ENCODE data around the gene MYEOV.

The MYEOV gene

DNA sequence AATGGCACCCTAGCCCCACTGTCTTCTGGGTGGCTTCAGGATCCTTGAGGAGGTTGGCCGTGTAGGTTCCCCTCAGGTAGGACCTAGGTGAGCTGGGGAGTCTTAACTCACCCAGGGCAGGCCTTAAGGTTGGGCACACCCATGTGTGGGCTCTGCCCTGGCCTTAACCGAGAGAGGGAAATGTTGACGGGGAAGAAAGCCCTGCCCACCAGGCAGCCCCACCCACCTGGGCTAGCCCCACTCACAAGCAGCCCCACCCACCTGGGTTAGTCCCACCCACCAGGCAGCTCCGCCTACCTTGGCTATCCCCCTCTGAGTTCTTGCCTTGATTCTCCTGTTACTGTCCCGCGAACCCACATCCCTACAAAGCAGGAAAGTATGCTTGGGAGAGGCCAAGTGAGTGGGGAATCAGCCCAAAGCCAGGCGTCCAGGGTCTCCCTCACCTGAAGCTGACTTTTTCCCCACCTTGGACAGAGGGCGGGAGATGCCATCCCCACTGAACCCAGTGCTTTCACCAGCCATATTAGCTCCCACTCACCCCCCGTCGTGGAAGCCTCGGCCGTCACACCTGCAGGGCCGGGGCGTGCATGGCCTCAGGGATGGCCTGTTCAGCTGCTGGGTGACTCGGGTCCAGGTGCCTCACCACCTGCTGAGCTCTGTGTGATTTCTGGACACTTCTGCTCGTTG is at the start of gene MYEOV:
TSS of gene MYEOV (plus strand) at position 337 of the 687 bp plus-strand sequence. CDS start 1,200 bp downstream, outside the sequence.
- Histone ChIP-seq H3K4me1 (ENCODE audit: insufficient read depth, low read length) (peaks cover 6% of the 10 kb centered on the region; the same call in 1 of the 2 replicates), H3K9me3 (ENCODE audit: insufficient read depth, low read depth, low read length) (no peaks in the 10 kb centered on the region), H3K27me3 (ENCODE audit: insufficient read depth, low read length) (no peaks in the 10 kb centered on the region), H3K9ac (ENCODE audit: low read depth, low read length) (no peak within 1 kb of the TSS), H3K27ac (ENCODE audit: low read length) (no peak within 1 kb of the TSS), H3K36me3 (ENCODE audit: insufficient read depth, low read depth, low read length) (no peaks in the 10 kb centered on the region), H3K4me3 (ENCODE audit: low read length) (no peak within 1 kb of the TSS)

DNA sequence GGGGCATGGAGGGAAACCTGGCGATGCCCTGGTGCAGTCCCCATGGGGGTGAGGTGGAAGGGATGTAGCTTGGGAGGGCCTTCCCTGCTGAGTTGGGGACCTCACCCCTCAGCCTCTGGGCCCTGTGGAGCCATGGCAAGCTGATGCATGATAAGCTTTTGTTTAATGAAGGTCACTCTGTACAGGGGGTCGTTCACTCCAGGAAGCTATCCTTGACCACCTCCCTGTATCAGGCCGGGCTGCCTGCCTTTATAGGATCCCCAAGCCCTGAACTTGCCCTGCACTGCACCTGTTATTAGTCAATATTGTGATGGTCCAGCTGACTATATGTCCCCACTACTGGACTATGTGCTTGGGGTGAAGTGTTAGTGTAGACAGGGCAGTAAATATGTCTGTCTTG is 49.7 kb upstream of the MYEOV start:
- Histone ChIP-seq H3K36me3 (ENCODE audit: insufficient read depth, low read depth, low read length) (no peaks in the 10 kb centered on the region), H3K4me1 (ENCODE audit: insufficient read depth, low read length) (peaks cover 3% of the 10 kb centered on the region), H3K27me3 (ENCODE audit: insufficient read depth, low read length) (peaks cover 9% of the 10 kb centered on the region), H3K9me3 (ENCODE audit: insufficient read depth, low read depth, low read length) (no peaks in the 10 kb centered on the region), H3K27ac (ENCODE audit: low read length) (no peak overlapping the region), H3K4me3 (ENCODE audit: low read length) (no peak overlapping the region), H3K9ac (ENCODE audit: low read depth, low read length) (no peak overlapping the region)

DNA sequence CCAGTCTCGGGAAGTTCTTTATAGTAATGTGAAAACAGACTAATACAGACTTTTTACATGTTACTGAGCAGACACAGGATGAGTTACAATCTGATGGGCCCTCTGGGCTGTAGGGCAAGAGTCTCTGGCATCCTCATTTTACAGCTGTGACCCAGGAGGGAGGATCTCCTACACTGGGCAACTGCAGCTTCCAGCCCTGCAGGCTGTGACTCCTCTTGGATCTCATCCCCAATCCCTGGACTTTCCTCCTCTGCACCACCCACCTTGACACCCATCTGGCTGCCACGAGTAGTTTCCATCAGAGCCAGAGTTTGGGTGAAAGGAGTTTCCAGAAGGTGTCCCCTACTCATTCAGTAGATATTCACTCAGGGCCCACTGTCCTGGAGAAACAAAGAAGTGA is 48.9 kb upstream of the MYEOV start:
- Histone ChIP-seq H3K9ac (ENCODE audit: low read depth, low read length) (no peak overlapping the region), H3K9me3 (ENCODE audit: insufficient read depth, low read depth, low read length) (no peaks in the 10 kb centered on the region), H3K27me3 (ENCODE audit: insufficient read depth, low read length) (peaks cover 17% of the 10 kb centered on the region), H3K4me3 (ENCODE audit: low read length) (no peak overlapping the region), H3K27ac (ENCODE audit: low read length) (no peak overlapping the region), H3K36me3 (ENCODE audit: insufficient read depth, low read depth, low read length) (no peaks in the 10 kb centered on the region), H3K4me1 (ENCODE audit: insufficient read depth, low read length) (peaks cover 10% of the 10 kb centered on the region)

DNA sequence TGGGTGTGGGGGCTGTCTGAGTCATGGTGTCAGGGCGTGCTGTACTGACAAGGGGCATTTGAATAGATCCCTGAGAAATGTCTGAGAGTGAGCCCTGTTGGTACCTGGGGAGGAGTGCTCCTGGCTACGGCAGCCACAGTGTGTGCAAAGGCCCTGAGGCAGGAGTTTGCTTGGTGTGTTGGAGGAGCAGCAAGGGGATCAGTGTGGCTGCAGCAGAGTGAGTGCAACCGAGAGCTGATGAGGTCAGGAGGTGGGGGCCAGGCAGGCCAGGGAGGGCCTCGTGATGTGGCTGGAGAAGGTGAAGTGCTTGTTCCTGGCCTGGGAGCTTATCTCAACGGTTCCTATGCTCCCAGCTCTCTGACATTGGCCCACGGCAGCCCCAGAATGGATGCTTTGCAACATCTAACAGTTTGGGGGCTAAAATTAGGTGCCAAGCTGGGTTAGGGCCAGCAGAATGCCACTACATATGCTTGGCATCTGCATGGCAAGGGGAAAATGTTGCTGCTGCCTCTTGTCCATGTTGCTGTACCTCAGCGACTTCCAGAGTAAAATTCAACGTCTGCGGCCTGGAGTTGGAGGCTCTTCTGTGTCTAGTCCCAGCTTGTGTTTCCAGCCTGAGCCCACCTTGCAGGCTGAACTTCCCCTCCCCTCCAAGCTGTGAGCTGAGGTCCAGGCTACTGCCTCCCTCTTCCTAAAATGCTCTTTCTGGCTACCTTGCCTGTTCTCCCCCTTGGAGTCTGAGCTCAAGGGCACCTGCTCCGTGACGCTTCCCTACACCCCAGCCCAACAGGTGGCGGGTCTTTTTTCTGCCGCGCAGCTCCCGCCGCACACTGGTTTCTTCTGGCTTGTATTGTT is 48.2 kb upstream of the MYEOV start:
- no peak overlapping the region for H3K27ac ChIP-seq (ENCODE audit: low read length)
- peaks cover 15% of the 10 kb centered on the region for H3K4me1 ChIP-seq (ENCODE audit: insufficient read depth, low read length)
- H3K36me3 ChIP-seq (ENCODE audit: insufficient read depth, low read depth, low read length) = no peaks in the 10 kb centered on the region
- H3K9me3 ChIP-seq (ENCODE audit: insufficient read depth, low read depth, low read length) = no peaks in the 10 kb centered on the region
- no peak overlapping the region for H3K4me3 ChIP-seq (ENCODE audit: low read length)
- H3K27me3 ChIP-seq (ENCODE audit: insufficient read depth, low read length) = peaks cover 23% of the 10 kb centered on the region
- no peak overlapping the region for H3K9ac ChIP-seq (ENCODE audit: low read depth, low read length)

DNA sequence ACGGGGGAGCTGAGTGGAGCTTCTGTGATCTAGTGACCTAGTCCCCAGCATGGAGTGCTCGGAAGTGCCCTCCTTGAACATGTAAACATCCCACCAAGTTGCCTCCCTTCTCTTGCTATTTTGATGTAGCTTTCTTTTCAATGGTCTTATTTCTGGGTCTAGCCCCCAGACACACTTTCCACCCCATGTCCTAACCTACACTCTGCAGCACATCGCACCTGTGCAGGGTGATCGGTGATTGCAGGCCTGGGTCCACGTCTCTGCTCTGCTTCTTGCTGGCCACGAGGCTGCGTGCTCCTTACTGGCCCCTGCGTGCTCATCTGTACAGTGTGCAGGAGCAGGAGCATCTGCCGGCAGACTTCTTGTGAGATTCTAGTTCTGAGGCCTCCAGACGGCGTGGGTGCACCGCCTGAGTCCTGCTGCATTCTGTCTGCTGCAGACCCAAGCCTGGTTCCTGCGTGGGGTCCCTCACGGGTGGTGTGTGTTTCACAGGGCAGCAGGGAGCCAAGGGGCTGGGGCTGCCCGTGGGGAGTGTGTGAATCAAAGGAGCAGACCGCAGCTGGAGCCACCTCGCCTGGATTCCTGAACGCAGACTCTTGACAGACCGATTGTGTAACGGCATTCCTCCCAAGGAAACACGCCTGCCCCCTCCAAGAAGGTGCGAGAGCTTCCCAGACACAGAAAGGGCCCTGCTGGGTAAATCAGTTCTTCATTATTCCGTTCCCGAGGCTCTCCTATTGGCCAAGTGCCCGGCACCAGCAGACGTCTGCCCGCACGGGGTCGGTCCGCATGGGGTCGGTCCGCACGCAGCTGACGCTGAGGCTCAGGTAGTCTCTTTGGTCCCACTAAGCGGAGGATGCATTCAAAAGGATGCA is 44.4 kb upstream of the MYEOV start:
- peak overlapping the region; percentile 16; the same call in 1 of the 2 replicates for H3K4me3 ChIP-seq (ENCODE audit: low read length)
- H3K27ac ChIP-seq (ENCODE audit: low read length) = no peak overlapping the region
- peaks cover 5% of the 10 kb centered on the region; the same call in 1 of the 2 replicates for H3K9me3 ChIP-seq (ENCODE audit: insufficient read depth, low read depth, low read length)
- H3K36me3 ChIP-seq (ENCODE audit: insufficient read depth, low read depth, low read length) = no peaks in the 10 kb centered on the region
- H3K4me1 ChIP-seq (ENCODE audit: insufficient read depth, low read length) = peaks cover 15% of the 10 kb centered on the region
- H3K9ac ChIP-seq (ENCODE audit: low read depth, low read length) = no peak overlapping the region
- H3K27me3 ChIP-seq (ENCODE audit: insufficient read depth, low read length) = peaks cover 33% of the 10 kb centered on the region

DNA sequence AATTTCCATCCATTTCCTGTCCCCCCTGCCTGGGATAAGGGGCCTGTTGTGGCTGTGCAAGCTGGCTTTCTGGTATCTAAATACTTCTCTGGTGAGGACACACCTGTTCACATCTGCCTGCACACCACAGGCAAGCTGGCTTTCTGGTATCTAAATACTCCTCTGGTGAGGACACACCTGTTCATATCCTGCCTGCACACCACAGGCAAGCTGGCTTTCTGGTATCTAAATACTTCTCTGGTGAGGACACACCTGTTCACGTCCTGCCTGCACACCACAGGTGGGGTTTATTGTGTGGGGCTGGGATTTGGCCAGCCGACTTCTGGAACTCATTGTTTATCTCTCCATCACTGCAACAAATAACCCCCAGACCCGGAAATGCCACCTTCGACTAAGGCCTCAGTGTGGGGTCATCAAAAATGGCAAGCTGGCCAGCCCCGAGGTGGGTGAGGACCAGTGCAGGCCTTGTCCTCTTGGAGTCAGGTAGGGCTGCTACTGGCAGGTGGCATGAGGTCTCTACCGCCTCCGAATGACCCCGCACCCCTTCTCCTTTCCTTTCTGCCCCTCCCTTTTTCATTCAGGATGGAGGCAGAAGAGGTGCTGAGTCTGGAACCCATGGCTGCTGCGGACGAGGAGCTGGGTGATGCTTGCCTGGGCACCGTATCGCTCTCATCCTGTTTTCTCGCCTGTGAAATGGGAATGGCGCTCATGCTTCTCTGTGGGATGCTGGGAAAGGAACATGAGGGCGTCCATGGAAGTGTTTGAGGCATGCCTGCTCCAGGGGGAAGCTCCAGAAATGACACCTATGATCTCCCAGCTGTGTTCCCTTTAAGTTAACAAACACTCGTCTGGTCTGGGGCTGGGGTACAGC is 43.5 kb upstream of the MYEOV start:
- Histone ChIP-seq H3K9ac (ENCODE audit: low read depth, low read length) (no peak overlapping the region), H3K4me3 (ENCODE audit: low read length) (peak overlapping the region; percentile 16; the same call in 1 of the 2 replicates)

DNA sequence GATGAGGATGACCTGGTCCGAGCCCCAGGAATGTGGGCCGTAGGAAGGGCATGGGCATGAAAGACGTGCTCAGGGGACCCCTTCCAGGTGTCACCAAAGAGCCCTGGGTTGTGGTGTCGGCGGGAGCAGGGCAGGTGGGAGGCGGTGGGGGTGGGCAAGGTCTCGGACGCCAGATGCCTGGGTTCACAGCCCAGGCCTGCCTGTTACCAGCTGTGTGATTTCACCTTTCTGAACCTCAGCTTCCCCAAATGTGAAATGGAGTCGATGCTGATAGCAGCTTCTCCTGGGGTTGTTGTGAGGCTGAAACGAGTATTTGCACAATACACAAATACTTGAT is 42.9 kb upstream of the MYEOV start:
- no peak overlapping the region for H3K27ac ChIP-seq (ENCODE audit: low read length)
- peaks cover 33% of the 10 kb centered on the region for H3K27me3 ChIP-seq (ENCODE audit: insufficient read depth, low read length)
- no peak overlapping the region for H3K4me3 ChIP-seq (ENCODE audit: low read length)
- peaks cover 5% of the 10 kb centered on the region; the same call in 1 of the 2 replicates for H3K9me3 ChIP-seq (ENCODE audit: insufficient read depth, low read depth, low read length)
- no peak overlapping the region for H3K9ac ChIP-seq (ENCODE audit: low read depth, low read length)
- H3K36me3 ChIP-seq (ENCODE audit: insufficient read depth, low read depth, low read length) = no peaks in the 10 kb centered on the region
- H3K4me1 ChIP-seq (ENCODE audit: insufficient read depth, low read length) = peaks cover 15% of the 10 kb centered on the region

More for the DNA sequence above, 43.5 kb upstream of the MYEOV start:
- Histone ChIP-seq H3K27ac (ENCODE audit: low read length) (no peak overlapping the region), H3K9me3 (ENCODE audit: insufficient read depth, low read depth, low read length) (peaks cover 5% of the 10 kb centered on the region; the same call in 1 of the 2 replicates), H3K4me1 (ENCODE audit: insufficient read depth, low read length) (peaks cover 15% of the 10 kb centered on the region), H3K27me3 (ENCODE audit: insufficient read depth, low read length) (peaks cover 33% of the 10 kb centered on the region), H3K36me3 (ENCODE audit: insufficient read depth, low read depth, low read length) (no peaks in the 10 kb centered on the region)

DNA sequence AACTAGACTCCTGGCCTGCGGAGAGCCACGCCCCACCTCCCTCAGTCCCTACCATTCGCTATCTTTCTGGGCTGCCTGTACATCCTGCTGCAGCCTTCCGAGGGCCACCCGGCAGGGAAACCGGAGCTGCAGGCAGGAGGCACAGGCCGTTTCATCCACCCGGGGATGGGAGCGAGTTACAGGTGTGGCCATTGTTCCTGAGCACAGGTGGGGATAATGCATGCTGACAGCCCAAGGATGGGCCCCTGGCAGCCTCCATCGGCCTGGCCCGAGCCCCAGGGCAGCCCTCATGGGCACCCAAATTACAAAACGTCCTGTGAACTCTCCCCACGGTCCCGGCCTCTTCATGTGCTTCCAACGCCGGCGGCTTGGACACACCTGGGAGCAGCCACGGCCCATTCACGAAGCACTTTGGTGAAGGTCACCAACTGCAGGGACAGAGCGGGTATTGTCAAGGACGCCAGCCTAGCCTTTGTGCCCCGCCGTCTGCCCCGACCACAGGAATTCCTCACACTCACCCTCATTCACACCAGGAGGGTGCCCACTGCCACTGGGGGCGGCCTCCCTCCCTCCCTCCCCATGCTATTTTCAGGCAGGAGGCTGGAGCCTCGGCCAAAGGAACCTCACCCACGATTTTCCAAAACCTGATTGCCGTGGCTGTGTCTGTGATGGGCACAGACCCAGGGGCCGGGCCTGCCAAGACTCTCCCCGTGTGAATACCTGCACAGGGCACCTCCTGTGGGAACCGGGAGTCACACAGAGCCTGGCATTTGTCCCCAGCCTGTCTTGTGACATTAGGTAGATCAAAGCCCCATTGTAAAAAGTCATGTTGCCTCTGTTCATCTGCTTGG is 42.1 kb upstream of the MYEOV start:
- no peak overlapping the region for H3K9ac ChIP-seq (ENCODE audit: low read depth, low read length)
- no peak overlapping the region for H3K27ac ChIP-seq (ENCODE audit: low read length)
- H3K27me3 ChIP-seq (ENCODE audit: insufficient read depth, low read length) = peaks cover 33% of the 10 kb centered on the region
- no peak overlapping the region for H3K4me3 ChIP-seq (ENCODE audit: low read length)
- no peaks in the 10 kb centered on the region for H3K36me3 ChIP-seq (ENCODE audit: insufficient read depth, low read depth, low read length)
- H3K9me3 ChIP-seq (ENCODE audit: insufficient read depth, low read depth, low read length) = peaks cover 5% of the 10 kb centered on the region; the same call in 1 of the 2 replicates
- peaks cover 15% of the 10 kb centered on the region for H3K4me1 ChIP-seq (ENCODE audit: insufficient read depth, low read length)

DNA sequence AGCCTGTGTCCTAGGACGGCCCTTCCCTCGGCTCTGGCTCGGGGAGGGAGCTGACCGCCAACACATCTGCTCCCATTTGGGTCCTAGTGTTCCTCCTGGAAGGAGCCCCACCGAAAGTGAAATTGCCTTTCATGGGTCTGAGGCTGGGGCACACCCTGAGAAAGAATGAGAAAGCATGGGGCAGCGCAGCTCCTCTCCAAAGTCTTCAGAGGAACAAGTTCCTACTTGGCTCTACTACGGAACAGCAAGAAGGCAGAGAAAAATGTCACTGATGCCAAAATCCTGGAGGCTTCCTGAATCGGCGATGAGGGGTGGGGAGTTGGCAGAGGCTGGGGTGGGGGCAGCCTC is 41.5 kb upstream of the MYEOV start:
- no peak overlapping the region for H3K4me3 ChIP-seq (ENCODE audit: low read length)
- H3K9me3 ChIP-seq (ENCODE audit: insufficient read depth, low read depth, low read length) = peaks cover 5% of the 10 kb centered on the region; the same call in 1 of the 2 replicates
- peaks cover 15% of the 10 kb centered on the region for H3K4me1 ChIP-seq (ENCODE audit: insufficient read depth, low read length)
- no peaks in the 10 kb centered on the region for H3K36me3 ChIP-seq (ENCODE audit: insufficient read depth, low read depth, low read length)
- H3K9ac ChIP-seq (ENCODE audit: low read depth, low read length) = no peak overlapping the region
- peaks cover 34% of the 10 kb centered on the region for H3K27me3 ChIP-seq (ENCODE audit: insufficient read depth, low read length)
- no peak overlapping the region for H3K27ac ChIP-seq (ENCODE audit: low read length)

DNA sequence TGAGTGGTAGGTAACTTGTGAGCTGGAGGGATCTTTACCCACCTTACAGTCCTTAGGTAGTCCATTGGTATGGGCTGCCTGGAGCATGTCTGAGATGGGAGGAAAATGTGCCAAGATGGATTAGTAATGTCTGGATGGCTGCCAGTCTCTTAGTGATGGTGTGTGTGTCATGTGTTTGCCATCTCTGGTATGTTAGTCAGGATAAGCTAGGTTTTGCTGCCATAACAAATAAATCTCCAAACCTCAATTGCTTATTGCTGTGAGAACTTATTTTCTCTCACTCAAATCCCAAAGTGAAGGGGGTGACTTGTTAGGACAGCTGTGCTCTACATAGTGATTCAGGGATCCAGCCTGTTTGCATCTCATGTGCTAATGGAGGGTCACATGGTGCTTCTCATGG is 40.9 kb upstream of the MYEOV start:
- peaks cover 5% of the 10 kb centered on the region; the same call in 1 of the 2 replicates for H3K9me3 ChIP-seq (ENCODE audit: insufficient read depth, low read depth, low read length)
- peaks cover 40% of the 10 kb centered on the region for H3K27me3 ChIP-seq (ENCODE audit: insufficient read depth, low read length)
- peaks cover 17% of the 10 kb centered on the region for H3K4me1 ChIP-seq (ENCODE audit: insufficient read depth, low read length)
- H3K9ac ChIP-seq (ENCODE audit: low read depth, low read length) = no peak overlapping the region
- no peaks in the 10 kb centered on the region for H3K36me3 ChIP-seq (ENCODE audit: insufficient read depth, low read depth, low read length)
- no peak overlapping the region for H3K27ac ChIP-seq (ENCODE audit: low read length)
- H3K4me3 ChIP-seq (ENCODE audit: low read length) = no peak overlapping the region

All from iPS-20b (cell line).